Dermis blood vessel endothelial cell (primary cell): ENCODE data around the gene HOXD12. TPM values are rescaled to one million over a fixed set of nuclear protein-coding genes. Genes with fewer than 3 reads are reported as not detected.

Experiments used
- DNase-seq: peaks from one replicate; pipeline ENCODE4 v3.0.0; 2010
- total RNA-seq: library from RNA; depleted of rRNA; stranded (reverse); fragments of >200 nt; gene quantifications from 2 replicates; pipeline ENCODE4 v1.2.3, GENCODE V29; 2014

Gene HOXD12
- total RNA-seq, 1 donor from 2014 or later: not detected

GRCh38 chr2:176093898-176094249 lies 5.7 kb upstream of the HOXD12 start:
- no peak for DNase-seq

GRCh38 chr2:176094349-176094748 lies 5.2 kb upstream of the HOXD12 start:
- DNase-seq: no peak

- no peak for DNase-seq
Observed at GRCh38 chr2:176095421-176095820, 4.2 kb upstream of the HOXD12 start.

- peak; percentile 32 for DNase-seq
Observed at GRCh38 chr2:176096243-176096985, 3.2 kb upstream of the HOXD12 start.

GRCh38 chr2:176096986-176097819 lies 2.4 kb upstream of the HOXD12 start:
- DNase-seq: peak; percentile 85

- no peak for DNase-seq
Observed at GRCh38 chr2:176097820-176098365, 1.7 kb upstream of the HOXD12 start.

- no peak for DNase-seq
Observed at GRCh38 chr2:176098366-176099158, 1.0 kb upstream of the HOXD12 start.

GRCh38 chr2:176099159-176099727 lies 352 bp upstream of the HOXD12 start:
- no peak for DNase-seq

GRCh38 chr2:176100547-176101140 lies 1.0 kb downstream of the HOXD12 start:
- no peak for DNase-seq

GRCh38 chr2:176101216-176101830 lies 1.7 kb downstream of the HOXD12 start:
- DNase-seq: no peak

GRCh38 chr2:176101842-176102241 lies 2.2 kb downstream of the HOXD12 start:
- DNase-seq: no peak

GRCh38 chr2:176102309-176102866 lies 2.8 kb downstream of the HOXD12 start:
- no peak for DNase-seq

- DNase-seq: no peak
Observed at GRCh38 chr2:176103194-176103593, 3.6 kb downstream of the HOXD12 start.

- DNase-seq: no peak
Observed at GRCh38 chr2:176103742-176104315, 4.2 kb downstream of the HOXD12 start.

GRCh38 chr2:176104316-176105077 lies 4.9 kb downstream of the HOXD12 start:
- DNase-seq: no peak

- no peak for DNase-seq
Observed at GRCh38 chr2:176105078-176105729, 5.6 kb downstream of the HOXD12 start.

- no peak for DNase-seq
Observed at GRCh38 chr2:176105730-176106580, 6.4 kb downstream of the HOXD12 start.
